HUES64 (cell line): Measurements from ENCODE around the gene LRCH3.
"Not testable (repeated sequence)": the region's sequence is repeated elsewhere in the genome, so short reads cannot be mapped to it uniquely, and the experiment has no call there.

Source experiments
- H3K27ac ChIP-seq: 2 replicates; pipeline ENCODE4 v1.7.0; 2013; ENCODE audit warnings: low read depth, low read length, inconsistent platforms
- H3K27me3 ChIP-seq: 2 replicates; pipeline ENCODE4 v1.6.1; 2013; ENCODE audit warnings: mild to moderate bottlenecking, low read length; ENCODE audit not compliant: insufficient read depth
- H3K36me3 ChIP-seq: 2 replicates; pipeline ENCODE4 v1.6.1; 2013; ENCODE audit warnings: mild to moderate bottlenecking, low read length; ENCODE audit not compliant: insufficient read depth
- H3K4me1 ChIP-seq: 2 replicates; pipeline ENCODE4 v1.6.1; 2013; ENCODE audit warnings: mild to moderate bottlenecking, low read length, moderate library complexity; ENCODE audit not compliant: insufficient read depth
- H3K4me3 ChIP-seq: 2 replicates; pipeline ENCODE4 v1.5.1; 2013; ENCODE audit warnings: mild to moderate bottlenecking, low read length, moderate library complexity
- H3K9ac ChIP-seq: 2 replicates; pipeline ENCODE4 v1.6.1; 2013; ENCODE audit warnings: mild to moderate bottlenecking, low read depth, low read length
- H3K9me3 ChIP-seq: 2 replicates; pipeline ENCODE4 v1.6.1; 2013; ENCODE audit warnings: low read depth, low read length; ENCODE audit not compliant: insufficient read depth
- WGBS: fragments of 150-250, 120-280 bp; methylation state at CpG from one replicate; pipeline ENCODE4 v1.1.7; 2013; ENCODE audit warnings: missing lambda C conversion rate; 5-methylcytosine and 5-hydroxymethylcytosine counted together

Gene LRCH3

DNA sequence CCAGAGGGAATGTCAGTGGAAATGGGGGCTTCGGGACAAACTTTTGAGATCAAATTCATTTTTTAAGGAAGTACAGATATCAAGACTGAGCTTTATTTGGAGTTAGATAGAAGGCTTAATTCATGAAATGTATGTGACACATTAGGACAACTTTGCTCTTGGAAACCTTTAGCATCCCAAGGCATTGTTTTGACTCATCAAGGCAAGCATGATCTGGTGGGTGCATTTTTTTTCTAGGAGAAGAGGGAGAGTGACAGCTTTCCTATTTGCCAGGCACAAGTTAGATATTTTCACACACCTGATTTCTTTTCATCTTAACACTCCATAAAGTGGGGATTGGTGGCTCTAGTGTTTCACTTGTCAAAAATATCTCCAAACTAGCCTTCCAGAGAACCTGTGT, 97.5 kb downstream of the LRCH3 start:
- H3K9me3 ChIP-seq = no peaks in the 10 kb centered on the region
- no peak overlapping the region for H3K4me3 ChIP-seq
- H3K9ac ChIP-seq = no peak overlapping the region
- WGBS = 92% methylated on average over 1 of the region's 1 CpG
- H3K36me3 ChIP-seq = peaks cover 8% of the 10 kb centered on the region
- H3K27ac ChIP-seq = no peak overlapping the region; the same call in 1 of the 2 replicates
- H3K4me1 ChIP-seq = peaks cover 14% of the 10 kb centered on the region; the same call in 1 of the 2 replicates
- no peaks in the 10 kb centered on the region for H3K27me3 ChIP-seq

DNA sequence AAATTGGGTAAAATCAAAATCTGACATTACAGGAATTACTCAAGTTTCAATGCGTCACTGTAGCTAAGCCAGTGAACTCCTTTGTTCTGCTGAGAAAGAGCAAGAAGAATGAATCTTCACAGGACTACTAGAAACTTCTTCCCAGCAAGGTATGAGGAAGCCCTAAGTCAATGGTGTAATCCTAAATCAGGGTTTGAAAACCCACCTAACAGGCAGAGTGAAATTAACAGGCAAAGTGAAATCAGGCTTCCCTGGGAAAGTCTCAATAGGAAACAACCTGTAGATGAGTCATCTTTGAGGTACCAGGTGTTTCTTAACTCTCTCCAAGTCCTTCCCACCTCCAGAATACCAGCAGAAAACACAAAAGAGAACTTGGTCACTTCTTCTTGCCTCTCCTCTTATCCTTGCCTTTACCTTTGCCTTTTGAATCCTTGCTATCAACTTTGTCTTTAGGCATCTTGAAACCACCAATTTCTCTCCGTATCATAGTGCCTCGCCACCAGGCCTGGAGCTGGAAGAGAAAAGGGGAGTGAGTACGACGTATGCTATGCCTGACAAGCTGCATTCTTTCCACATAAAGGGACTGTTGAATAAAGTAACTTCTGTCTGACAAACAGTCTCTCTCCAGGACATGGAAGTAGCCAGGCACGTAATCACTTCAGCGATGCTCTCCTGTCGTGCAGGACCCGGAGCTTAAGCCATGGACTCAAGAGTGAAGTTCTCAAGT, 98.3 kb downstream of the LRCH3 start:
- WGBS = 89% methylated on average over 9 of the region's 9 CpGs
- Histone ChIP-seq H3K9ac (no peak overlapping the region; the same call in 1 of the 2 replicates), H3K4me1 (peaks cover 14% of the 10 kb centered on the region; the same call in 1 of the 2 replicates), H3K27me3 (no peaks in the 10 kb centered on the region), H3K9me3 (no peaks in the 10 kb centered on the region), H3K36me3 (peaks cover 4% of the 10 kb centered on the region; the same call in 1 of the 2 replicates), H3K27ac (no peak overlapping the region; the same call in 1 of the 2 replicates), H3K4me3 (no peak overlapping the region)

DNA sequence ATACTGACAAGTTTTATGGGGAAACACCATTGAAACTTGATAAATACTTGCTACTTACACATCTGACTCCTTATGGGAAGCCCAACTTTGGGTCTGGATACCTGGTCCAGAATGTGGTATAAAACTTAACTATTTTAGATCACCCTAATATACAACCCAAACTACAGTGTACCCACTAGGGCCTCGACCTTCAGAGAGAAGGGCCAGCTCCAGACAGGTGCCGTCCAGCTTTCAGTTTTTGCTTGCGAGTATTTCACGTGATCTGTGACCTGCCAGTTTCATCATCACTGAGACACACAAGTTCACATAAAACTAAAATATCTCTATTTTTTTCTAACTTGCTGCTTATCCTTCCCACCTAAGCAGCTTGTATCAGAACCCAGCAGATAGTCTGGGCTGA, 99.6 kb downstream of the LRCH3 start:
- WGBS = 93% methylated on average over 4 of the region's 4 CpGs
- no peak overlapping the region for H3K4me3 ChIP-seq
- no peaks in the 10 kb centered on the region for H3K27me3 ChIP-seq
- H3K27ac ChIP-seq = no peak overlapping the region
- no peaks in the 10 kb centered on the region for H3K36me3 ChIP-seq
- no peak overlapping the region for H3K9ac ChIP-seq
- peaks cover 14% of the 10 kb centered on the region; the same call in 1 of the 2 replicates for H3K4me1 ChIP-seq
- H3K9me3 ChIP-seq = no peaks in the 10 kb centered on the region

DNA sequence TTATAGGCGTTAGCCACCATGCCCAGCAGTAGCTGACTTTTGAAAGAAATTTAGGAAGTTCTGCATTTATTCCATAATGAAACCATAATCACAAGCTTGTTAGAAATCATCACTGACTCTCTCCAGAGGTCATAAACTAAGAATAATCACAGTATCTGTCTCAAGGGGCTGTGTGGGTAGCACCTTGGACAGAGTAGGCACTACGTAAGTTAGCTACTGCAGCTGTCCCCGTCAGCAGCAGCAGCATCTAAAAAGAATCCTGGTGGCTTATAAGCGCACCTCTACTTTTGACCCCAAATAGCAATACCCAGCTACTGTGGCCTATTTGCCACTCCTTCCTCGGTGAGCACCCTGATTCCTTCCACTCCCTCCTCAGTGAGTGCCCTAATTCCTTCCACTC, 101.1 kb downstream of the LRCH3 start:
- Histone ChIP-seq H3K27me3 (no peaks in the 10 kb centered on the region), H3K4me1 (peaks cover 14% of the 10 kb centered on the region; the same call in 1 of the 2 replicates), H3K9ac (no peak overlapping the region), H3K9me3 (no peaks in the 10 kb centered on the region), H3K4me3 (no peak overlapping the region), H3K27ac (no peak overlapping the region), H3K36me3 (no peaks in the 10 kb centered on the region)
- 88% methylated on average over 5 of the region's 5 CpGs for WGBS

- no peak overlapping the region for H3K9ac ChIP-seq
- H3K4me3 ChIP-seq = no peak overlapping the region
- no peaks in the 10 kb centered on the region for H3K9me3 ChIP-seq
- H3K27ac ChIP-seq = no peak overlapping the region
- 96% methylated on average over 2 of the region's 3 CpGs for WGBS
- no peaks in the 10 kb centered on the region for H3K27me3 ChIP-seq
- 0 out of 2 replicates have a peak, but pooled peaks cover 4% of the 10 kb centered on the region for H3K4me1 ChIP-seq
- no peaks in the 10 kb centered on the region for H3K36me3 ChIP-seq
These were observed 105.4 kb downstream of the LRCH3 start for GRCh38 chr3:197896421-197896820.

- Histone ChIP-seq H3K4me3 (no peak overlapping the region), H3K9ac (no peak overlapping the region), H3K9me3 (no peaks in the 10 kb centered on the region), H3K27ac (no peak overlapping the region), H3K36me3 (no peaks in the 10 kb centered on the region), H3K4me1 (0 out of 2 replicates have a peak, but pooled peaks cover 4% of the 10 kb centered on the region), H3K27me3 (no peaks in the 10 kb centered on the region)
- 81% methylated on average over 20 of the region's 20 CpGs for WGBS
These were observed 108.9 kb downstream of the LRCH3 start for GRCh38 chr3:197899833-197900478.

- no peaks in the 10 kb centered on the region for H3K9me3 ChIP-seq
- no peak overlapping the region for H3K9ac ChIP-seq
- no peak overlapping the region for H3K27ac ChIP-seq
- no peak overlapping the region for H3K4me3 ChIP-seq
- no peaks in the 10 kb centered on the region for H3K36me3 ChIP-seq
- no peaks in the 10 kb centered on the region for H3K27me3 ChIP-seq
- H3K4me1 ChIP-seq = 0 out of 2 replicates have a peak, but pooled peaks cover 8% of the 10 kb centered on the region
- WGBS = 96% methylated on average over 4 of the region's 4 CpGs
These were observed 110.6 kb downstream of the LRCH3 start for GRCh38 chr3:197901626-197902025.

DNA sequence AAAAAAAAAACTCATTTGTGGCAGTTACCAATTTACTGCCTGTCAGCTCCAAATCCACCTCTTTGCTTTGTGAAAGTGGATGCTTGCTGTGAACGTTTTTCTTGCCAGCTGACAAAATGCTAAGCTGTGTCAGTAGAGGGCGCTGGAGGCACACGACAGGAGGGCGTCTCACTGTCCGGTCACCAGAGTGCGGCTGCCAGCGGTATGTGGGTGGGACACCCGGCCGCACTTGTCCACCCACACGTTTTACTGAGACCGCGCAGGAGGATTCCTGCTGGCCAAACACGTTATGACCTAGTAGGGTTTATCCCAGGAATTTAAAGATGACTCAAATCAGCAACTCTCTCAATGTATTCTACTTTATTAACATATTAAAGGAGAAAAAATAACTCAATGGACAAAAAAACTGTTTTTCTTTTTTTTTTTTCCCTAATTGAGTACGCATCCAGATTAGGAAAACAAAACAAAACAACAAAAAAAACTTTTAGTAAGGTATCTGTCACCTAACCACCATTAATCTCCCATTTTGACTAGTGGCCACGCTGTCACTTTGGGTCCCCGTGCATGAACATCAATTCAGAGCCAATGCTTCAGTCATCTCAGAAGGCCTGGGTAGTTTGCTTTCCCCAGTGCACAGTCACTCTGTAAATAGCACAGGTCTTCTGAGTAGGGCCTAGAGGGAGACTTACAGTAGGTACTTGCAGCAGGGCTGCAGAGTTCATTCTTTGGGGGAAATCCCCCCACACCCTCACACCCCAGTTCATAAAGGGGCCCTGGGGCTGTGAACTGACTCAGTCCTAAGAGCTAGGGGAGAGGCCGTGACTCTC, 115.2 kb downstream of the LRCH3 start:
- no peak overlapping the region for H3K27ac ChIP-seq
- no peaks in the 10 kb centered on the region for H3K9me3 ChIP-seq
- no peak overlapping the region for H3K4me3 ChIP-seq
- H3K27me3 ChIP-seq = no peaks in the 10 kb centered on the region
- no peak overlapping the region for H3K9ac ChIP-seq
- 0 out of 2 replicates have a peak, but pooled peaks cover 4% of the 10 kb centered on the region for H3K4me1 ChIP-seq
- no peaks in the 10 kb centered on the region for H3K36me3 ChIP-seq
- WGBS = 23% methylated on average over 17 of the region's 17 CpGs

GRCh38 chr3:197906850-197907187, 115.8 kb downstream of the LRCH3 start:
- H3K36me3 ChIP-seq = no peaks in the 10 kb centered on the region
- 0 out of 2 replicates have a peak, but pooled peaks cover 4% of the 10 kb centered on the region for H3K4me1 ChIP-seq
- WGBS = 84% methylated on average over 3 of the region's 3 CpGs
- no peak overlapping the region for H3K9ac ChIP-seq
- no peaks in the 10 kb centered on the region for H3K27me3 ChIP-seq
- H3K9me3 ChIP-seq = no peaks in the 10 kb centered on the region
- H3K4me3 ChIP-seq = no peak overlapping the region
- no peak overlapping the region for H3K27ac ChIP-seq

- no peak overlapping the region for H3K27ac ChIP-seq
- WGBS = no CpG with 5 or more reads among the region's 2 CpGs
- H3K9ac ChIP-seq = no peak overlapping the region
- H3K9me3 ChIP-seq = no peaks in the 10 kb centered on the region
- no peaks in the 10 kb centered on the region for H3K27me3 ChIP-seq
- H3K36me3 ChIP-seq = no peaks in the 10 kb centered on the region
- no peak overlapping the region for H3K4me3 ChIP-seq
- H3K4me1 ChIP-seq = peaks cover 6% of the 10 kb centered on the region; the same call in 1 of the 2 replicates
These were observed 116.1 kb downstream of the LRCH3 start for GRCh38 chr3:197907196-197907595.

DNA sequence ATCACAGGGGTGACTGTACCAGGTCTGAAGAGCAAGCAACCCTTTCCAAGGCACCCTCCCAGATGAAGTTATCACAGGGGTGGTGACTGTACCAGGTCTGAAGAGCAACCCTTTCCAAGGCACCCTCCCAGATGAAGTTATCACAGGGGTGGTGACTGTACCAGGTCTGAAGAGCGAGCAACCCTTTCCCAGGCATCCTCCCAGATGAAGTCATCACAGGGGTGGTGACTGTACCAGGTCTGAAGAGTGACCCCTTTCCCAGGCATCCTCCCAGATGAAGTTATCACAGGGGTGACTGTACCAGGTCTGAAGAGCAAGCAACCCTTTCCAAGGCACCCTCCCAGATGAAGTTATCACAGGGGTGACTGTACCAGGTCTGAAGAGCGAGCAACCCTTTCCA, 117.5 kb downstream of the LRCH3 start:
- H3K27ac ChIP-seq, H3K36me3 ChIP-seq, H3K4me3 ChIP-seq, H3K4me1 ChIP-seq, H3K9ac ChIP-seq, H3K9me3 ChIP-seq, H3K27me3 ChIP-seq: not testable (repeated sequence)
- WGBS = 92% methylated on average over 2 of the region's 2 CpGs
